ENCODE measurements around the gene FDX2. TPM values are rescaled to one million over a fixed set of nuclear protein-coding genes. Genes with fewer than 3 reads are reported as not detected.

Gene FDX2
- total and polyA plus RNA-seq, 2 of the 8 experiments (the other 6 are each of a cell fraction or from before 2014, with no cell fraction given) = 27.0 to 64.4 TPM

- TF ChIP-seq CTCF (IDR thresholded peaks at IDR 0.05; ENCODE audit: control extremely low read depth in 1 of 3, insufficient read depth in 1 of 3, low read depth in 1 of 3, low read length in 3 of 3) (peak in 2 of 3 experiments; percentile 16 to 28; a peak in 3 of 4 replicates), KDM4A (IDR thresholded peaks at IDR 0.05; ENCODE audit: low read depth, low read length, severe bottlenecking) (peak; percentile 11), SIN3A (conservative IDR thresholded peaks at IDR 0.05 in 1 of 2, IDR thresholded peaks at IDR 0.05 in 1 of 2; ENCODE audit: low read depth in 1 of 2, low read length in 2 of 2) (peak; percentile 29 to 56; a peak in 1 of 4 replicates), EP300 (IDR thresholded peaks at IDR 0.05; ENCODE audit: borderline replicate concordance in 1 of 2, low read depth in 2 of 2, low read length in 2 of 2) (no peak), ASH2L (IDR thresholded peaks at IDR 0.05; ENCODE audit: low read length) (no peak), YY1 (IDR thresholded peaks at IDR 0.05; ENCODE audit: low read depth, low read length) (no peak), USF2 (IDR thresholded peaks at IDR 0.05; ENCODE audit: low read length) (no peak), E2F6 (IDR thresholded peaks at IDR 0.05) (0 out of 2 replicates have a peak, but pooled peaks have one; percentile 32), KDM1A (IDR thresholded peaks at IDR 0.05; ENCODE audit: borderline replicate concordance, low read length) (no peak), SP4 (IDR thresholded peaks at IDR 0.05; ENCODE audit: low read length) (no peak), RAD21 (IDR thresholded peaks at IDR 0.05 in 1 of 2, conservative IDR thresholded peaks at IDR 0.05 in 1 of 2; ENCODE audit: low read depth in 2 of 2, low read length in 2 of 2) (no peak), TBP (IDR thresholded peaks at IDR 0.05; ENCODE audit: low read depth, low read length) (no peak), CREB1 (IDR thresholded peaks at IDR 0.05) (no peak), SUZ12 (IDR thresholded peaks at IDR 0.05; ENCODE audit: low read length) (peak; percentile 60; the same call in 1 of the 2 replicates), NRF1 (IDR thresholded peaks at IDR 0.05; ENCODE audit: low read depth, low read length) (no peak), BACH1 (IDR thresholded peaks at IDR 0.05; ENCODE audit: low read length) (peak; percentile 64; the same call in 1 of the 2 replicates), HDAC2 (IDR thresholded peaks at IDR 0.05; ENCODE audit: borderline replicate concordance in 1 of 2, low read depth in 2 of 2, low read length in 2 of 2) (peak in 1 of 2 experiments; percentile 96; a peak in 2 of 4 replicates), CBX8 (IDR thresholded peaks at IDR 0.05; ENCODE audit: borderline replicate concordance, low read depth, low read length) (no peak), POLR2AphosphoS5 (IDR thresholded peaks at IDR 0.05; ENCODE audit: low read depth, low read length) (no peak), HDAC6 (IDR thresholded peaks at IDR 0.05; ENCODE audit: low read depth, low read length) (no peak)
Observed at GRCh38 chr19:10295305-10295846, 20.4 kb downstream of the FDX2 start (continued).
